ENCODE results near the gene PSMB2.

DNA sequence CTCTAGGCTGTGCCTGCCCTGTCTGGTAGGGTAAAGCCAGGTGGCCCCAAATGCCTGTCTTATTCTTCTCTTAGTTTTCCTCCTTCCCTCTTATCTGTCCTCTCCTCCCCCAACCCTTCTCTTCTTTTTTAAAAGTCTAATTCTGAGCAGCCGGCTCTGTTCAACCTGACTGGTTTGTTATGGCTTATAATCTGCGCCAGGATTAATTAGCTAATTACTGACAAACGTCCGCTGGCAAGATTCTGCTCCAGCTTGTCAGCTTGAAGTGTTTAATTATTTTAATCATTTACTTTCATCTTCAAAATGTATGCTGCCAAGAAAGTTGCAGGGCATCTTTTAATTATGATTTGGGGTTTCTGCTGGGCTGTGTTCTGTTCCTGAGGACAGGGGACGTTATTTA, 27.2 kb upstream of the PSMB2 start:
- TF ChIP-seq POLR2A (IDR thresholded peaks at IDR 0.05), result no peak
- TF ChIP-seq, protein P1, sequence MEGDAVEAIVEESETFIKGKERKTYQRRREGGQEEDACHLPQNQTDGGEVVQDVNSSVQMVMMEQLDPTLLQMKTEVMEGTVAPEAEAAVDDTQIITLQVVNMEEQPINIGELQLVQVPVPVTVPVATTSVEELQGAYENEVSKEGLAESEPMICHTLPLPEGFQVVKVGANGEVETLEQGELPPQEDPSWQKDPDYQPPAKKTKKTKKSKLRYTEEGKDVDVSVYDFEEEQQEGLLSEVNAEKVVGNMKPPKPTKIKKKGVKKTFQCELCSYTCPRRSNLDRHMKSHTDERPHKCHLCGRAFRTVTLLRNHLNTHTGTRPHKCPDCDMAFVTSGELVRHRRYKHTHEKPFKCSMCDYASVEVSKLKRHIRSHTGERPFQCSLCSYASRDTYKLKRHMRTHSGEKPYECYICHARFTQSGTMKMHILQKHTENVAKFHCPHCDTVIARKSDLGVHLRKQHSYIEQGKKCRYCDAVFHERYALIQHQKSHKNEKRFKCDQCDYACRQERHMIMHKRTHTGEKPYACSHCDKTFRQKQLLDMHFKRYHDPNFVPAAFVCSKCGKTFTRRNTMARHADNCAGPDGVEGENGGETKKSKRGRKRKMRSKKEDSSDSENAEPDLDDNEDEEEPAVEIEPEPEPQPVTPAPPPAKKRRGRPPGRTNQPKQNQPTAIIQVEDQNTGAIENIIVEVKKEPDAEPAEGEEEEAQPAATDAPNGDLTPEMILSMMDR (IDR thresholded peaks at IDR 0.05), result no peak
